HG02852 (cell line): ENCODE measurements around the gene CCDC73.
A peak's percentile ranks its signal among the peaks of the same experiment; 100 is the strongest.
"Not testable (repeated sequence)": the region's sequence is repeated elsewhere in the genome, so short reads cannot be mapped to it uniquely, and the experiment has no call there.

Experiments used
- ATAC-seq: cut with Tn5 transposase; IDR thresholded peaks from one replicate; pipeline ENCODE4 v1.9.1; 2021; ENCODE audit warnings: mild to moderate bottlenecking, moderate library complexity; ENCODE audit not compliant: unreplicated experiment

CCDC73 gene

GRCh38 chr11:32794439-32794838 is at the start of gene CCDC73:
TSS of gene CCDC73 (minus strand) at chr11:32794662. CDS start at chr11:32760243, 34,419 bp downstream.
- ATAC-seq, result no peak

- ATAC-seq, result no peak
Observed at GRCh38 chr11:32843544-32843943, 49.1 kb upstream of the CCDC73 start.

- no peak for ATAC-seq
Observed at GRCh38 chr11:32840587-32840986, 46.1 kb upstream of the CCDC73 start.

- no peak for ATAC-seq
Observed at GRCh38 chr11:32839308-32839707, 44.8 kb upstream of the CCDC73 start.

GRCh38 chr11:32838505-32839274 is 44.2 kb upstream of the CCDC73 start:
- ATAC-seq, result no peak

GRCh38 chr11:32836946-32837345 is 42.5 kb upstream of the CCDC73 start:
- ATAC-seq, result no peak

- ATAC-seq, result no peak
Observed at GRCh38 chr11:32833921-32834320, 39.5 kb upstream of the CCDC73 start.

GRCh38 chr11:32831221-32831620 is 36.8 kb upstream of the CCDC73 start:
- ATAC-seq, result no peak

GRCh38 chr11:32830796-32831195 is 36.3 kb upstream of the CCDC73 start:
- ATAC-seq, result no peak

- ATAC-seq, result no peak
Observed at GRCh38 chr11:32830413-32830738, 35.9 kb upstream of the CCDC73 start.

GRCh38 chr11:32829680-32830412 is 35.4 kb upstream of the CCDC73 start, which contains the start of gene PRRG4:
TSS of gene PRRG4 (plus strand) at chr11:32829927. CDS start at chr11:32830530, 603 bp downstream.
- ATAC-seq, result peak; percentile 89

GRCh38 chr11:32829157-32829679 is 34.8 kb upstream of the CCDC73 start:
- ATAC-seq, result peak; percentile 44

GRCh38 chr11:32827276-32827675 is 32.8 kb upstream of the CCDC73 start:
- no peak for ATAC-seq

- ATAC-seq, result no peak
Observed at GRCh38 chr11:32826113-32826512, 31.7 kb upstream of the CCDC73 start.

- ATAC-seq, result not testable (repeated sequence)
Observed at GRCh38 chr11:32823617-32824016, 29.2 kb upstream of the CCDC73 start.

GRCh38 chr11:32821917-32822560 is 27.6 kb upstream of the CCDC73 start:
- ATAC-seq, result no peak

GRCh38 chr11:32821517-32821916 is 27.1 kb upstream of the CCDC73 start:
- no peak for ATAC-seq

- ATAC-seq, result no peak
Observed at GRCh38 chr11:32820497-32820896, 26.0 kb upstream of the CCDC73 start.

- ATAC-seq, result no peak
Observed at GRCh38 chr11:32819187-32819586, 24.7 kb upstream of the CCDC73 start.

- ATAC-seq, result no peak
Observed at GRCh38 chr11:32817852-32818183, 23.4 kb upstream of the CCDC73 start.

- ATAC-seq, result no peak
Observed at GRCh38 chr11:32817181-32817851, 22.9 kb upstream of the CCDC73 start.
